AG09309 (cell line): ENCODE data around the gene ITPK1.

Experiments used
- DNase-seq: peaks from one replicate; pipeline ENCODE4 v3.0.0-alpha.2; 2010; ENCODE audit warnings: low read depth
- H3K4me3 ChIP-seq: 2 replicates; pipeline ENCODE4 v1.5.1; 2011; ENCODE audit warnings: mild to moderate bottlenecking, low read depth, low read length, moderate library complexity; ENCODE audit not compliant: control insufficient read depth
- CTCF ChIP-seq: IDR thresholded peaks from 2 replicates; pipeline ENCODE4 v1.5.1; 2011; ENCODE audit warnings: mild to moderate bottlenecking, low read depth, low read length, inconsistent platforms; ENCODE audit not compliant: insufficient read depth, control insufficient read depth; ENCODE audit errors: missing control alignments

Gene ITPK1

DNA sequence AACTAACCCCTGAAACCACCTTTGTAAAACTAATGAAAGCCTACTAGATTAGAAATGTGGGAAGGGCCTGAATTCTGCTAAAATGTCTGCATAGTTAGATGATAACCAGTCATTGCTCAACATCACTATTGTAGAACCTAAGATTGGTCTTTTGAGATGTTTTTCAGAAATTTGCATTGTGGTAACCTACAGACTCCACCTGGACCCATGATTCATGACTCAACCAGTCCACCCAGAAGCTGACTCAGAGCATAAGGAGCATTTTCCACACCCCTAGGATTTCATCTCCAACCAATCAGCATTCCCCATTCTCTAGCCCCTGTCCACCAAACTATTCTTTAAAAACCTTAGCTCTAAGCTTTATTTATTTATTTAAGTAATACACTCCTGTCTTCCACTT is 223.1 kb downstream of the ITPK1 start:
- H3K4me3 ChIP-seq, result no peak overlapping the region
- no peak for TF ChIP-seq CTCF
- DNase-seq, result no peak

GRCh38 chr14:92890830-92891588 is 224.7 kb downstream of the ITPK1 start:
- no peak overlapping the region for H3K4me3 ChIP-seq
- no peak for DNase-seq
- no peak for TF ChIP-seq CTCF

GRCh38 chr14:92888896-92889295 is 226.8 kb downstream of the ITPK1 start:
- DNase-seq, result no peak
- no peak for TF ChIP-seq CTCF
- no peak overlapping the region for H3K4me3 ChIP-seq

- TF ChIP-seq CTCF, result no peak
- H3K4me3 ChIP-seq, result no peak overlapping the region
- no peak for DNase-seq
Measured at GRCh38 chr14:92887157-92887556, 228.6 kb downstream of the ITPK1 start.
